IMR-90 (cell line): ENCODE measurements around the gene TFAP2E. TPM values are rescaled to one million over a fixed set of nuclear protein-coding genes. Genes with fewer than 3 reads are reported as not detected.

Experiments
- ATAC-seq: fragments of 200-7000 bp; cut with Tn5 transposase; 2 replicates; pipeline ENCODE4 v1.9.1; 2020; ENCODE audit warnings: low read depth, mild to moderate bottlenecking, moderate library complexity
- BruUV-seq: library from RNA; stranded (reverse); fragments of 400-500 nt; replicated peaks from 2 replicates; lab custom pipeline; 2021; lab: Mats Ljungman, UMichigan
- CTCF ChIA-PET: fragments of 300-600 bp; formaldehyde crosslinking; extraction: SDS; loops from one replicate; lab custom pipeline; 2021; ENCODE audit warnings: antibody characterized with exemption; lab: Yijun Ruan, JAX
- POLR2A ChIA-PET: fragments of 300-600 bp; sonication (Branson Sonifier 250); formaldehyde crosslinking; loops from one replicate; lab custom pipeline; 2022; ENCODE audit warnings: antibody characterized with exemption; ENCODE audit not compliant: unreplicated experiment; lab: Charles Lee
- DNase-seq: peaks from one replicate; pipeline ENCODE4 v3.0.0; 2013
- H2AFZ ChIP-seq: replicated peaks from 2 replicates; pipeline ENCODE3; 2013; ENCODE audit warnings: low read length, mild to moderate bottlenecking; ENCODE audit not compliant: poor library complexity
- H2AK5ac ChIP-seq: 2 replicates; pipeline ENCODE4 v1.6.1; 2013; ENCODE audit warnings: low read depth, low read length, inconsistent platforms
- H2AK9ac ChIP-seq: replicated peaks from 2 replicates; pipeline ENCODE3; 2013; ENCODE audit warnings: mild to moderate bottlenecking, low read depth, low read length, moderate library complexity; ENCODE audit not compliant: poor library complexity
- H2BK120ac ChIP-seq: 2 replicates; pipeline ENCODE4 v1.6.1; 2013; ENCODE audit warnings: low read depth, low read length, inconsistent platforms
- H2BK15ac ChIP-seq: 3 replicates; pipeline ENCODE4 v1.6.1; 2013; ENCODE audit warnings: low read depth, low read length, inconsistent platforms
- H2BK20ac ChIP-seq: 2 replicates; pipeline ENCODE4 v1.6.1; 2013; ENCODE audit warnings: low read depth, mild to moderate bottlenecking, inconsistent platforms, low read length, moderate library complexity
- H2BK5ac ChIP-seq: 2 replicates; pipeline ENCODE4 v1.6.1; 2013; ENCODE audit warnings: mild to moderate bottlenecking, low read depth, low read length, inconsistent platforms; ENCODE audit not compliant: poor library complexity, severe bottlenecking
- H3K14ac ChIP-seq: replicated peaks from 2 replicates; pipeline ENCODE4 v1.6.1; 2013; ENCODE audit warnings: low read depth, low read length, inconsistent platforms
- H3K18ac ChIP-seq: 2 replicates; pipeline ENCODE4 v1.6.1; 2013; ENCODE audit warnings: low read depth, low read length, control low read depth
- H3K23ac ChIP-seq: 2 replicates; pipeline ENCODE4 v1.6.1; 2013; ENCODE audit warnings: low read depth, low read length, inconsistent platforms
- H3K27ac ChIP-seq: 2 replicates; pipeline ENCODE4 v1.5.1; 2013; ENCODE audit warnings: mild to moderate bottlenecking, control low read depth, low read length; ENCODE audit not compliant: insufficient read depth
- H3K27me3 ChIP-seq: 2 replicates; pipeline ENCODE4 v1.6.1; 2013; ENCODE audit warnings: low read length; ENCODE audit not compliant: control insufficient read depth, insufficient read depth
- H3K36me3 ChIP-seq: 2 replicates; pipeline ENCODE4 v1.6.1; 2013; ENCODE audit warnings: low read length, mixed read lengths; ENCODE audit not compliant: control insufficient read depth, insufficient read depth
- H3K4ac ChIP-seq: 2 replicates; pipeline ENCODE4 v1.6.1; 2013; ENCODE audit warnings: low read depth, low read length, inconsistent platforms
- H3K4me1 ChIP-seq: 2 replicates; pipeline ENCODE4 v1.6.1; 2013; ENCODE audit warnings: low read length, mixed read lengths; ENCODE audit not compliant: control insufficient read depth, insufficient read depth
- H3K4me2 ChIP-seq: 2 replicates; pipeline ENCODE4 v1.6.1; 2013; ENCODE audit warnings: low read depth, mild to moderate bottlenecking, control low read depth, low read length, moderate library complexity
- H3K4me3 ChIP-seq: 2 replicates; pipeline ENCODE4 v1.5.1; 2013; ENCODE audit warnings: low read depth, mild to moderate bottlenecking, control low read depth, low read length, moderate library complexity; ENCODE audit not compliant: insufficient read depth
- H3K56ac ChIP-seq: 2 replicates; pipeline ENCODE4 v1.6.1; 2013; ENCODE audit warnings: low read length, inconsistent platforms; ENCODE audit not compliant: insufficient read depth; ENCODE audit errors: extremely low read depth
- H3K79me1 ChIP-seq, 2 experiments: 2 replicates each; pipeline ENCODE4 v1.6.1; 2013; ENCODE audit warnings: low read length in 2 of 2, inconsistent platforms in 1 of 2, low read depth in 1 of 2
- H3K9ac ChIP-seq: 2 replicates; pipeline ENCODE4 v1.6.1; 2013; ENCODE audit warnings: low read depth, low read length, control low read depth
- H3K9me1 ChIP-seq: 2 replicates; pipeline ENCODE4 v1.6.1; 2013; ENCODE audit warnings: low read length, inconsistent platforms; ENCODE audit not compliant: insufficient read depth
- H3K9me3 ChIP-seq: 2 replicates; pipeline ENCODE4 v1.6.1; 2013; ENCODE audit warnings: low read length; ENCODE audit not compliant: control insufficient read depth, insufficient read depth
- H4K20me1 ChIP-seq: 2 replicates; pipeline ENCODE4 v1.6.1; 2013; ENCODE audit warnings: low read length, inconsistent platforms; ENCODE audit not compliant: insufficient read depth
- H4K5ac ChIP-seq: 2 replicates; pipeline ENCODE4 v1.6.1; 2013; ENCODE audit warnings: mild to moderate bottlenecking, low read depth, low read length, control low read depth
- H4K8ac ChIP-seq, 2 experiments: 2 replicates each; pipeline ENCODE4 v1.6.1; 2013; ENCODE audit warnings: low read depth in 2 of 2, low read length in 2 of 2, control low read depth in 1 of 2, inconsistent platforms in 1 of 2
- H4K91ac ChIP-seq: 2 replicates; pipeline ENCODE4 v1.6.1; 2013; ENCODE audit warnings: low read depth, low read length, inconsistent platforms; ENCODE audit not compliant: insufficient read depth
- MAFK ChIP-seq: IDR thresholded peaks from 2 replicates; pipeline ENCODE4 v1.6.1; 2012; ENCODE audit warnings: low read depth, low read length, improper control_type of control experiment
- MXI1 ChIP-seq: IDR thresholded peaks from 2 replicates; pipeline ENCODE4 v1.6.1; 2012; ENCODE audit warnings: low read depth, mild to moderate bottlenecking, low read length, moderate library complexity, borderline replicate concordance
- NFE2L2 ChIP-seq: fragments of 150-350 bp; IDR thresholded peaks from 2 replicates; pipeline ENCODE4 v1.6.1; 2016; ENCODE audit warnings: low read depth, mild to moderate bottlenecking, low read length
- POLR2A ChIP-seq: IDR thresholded peaks from 2 replicates; pipeline ENCODE4 v1.6.1; 2012; ENCODE audit warnings: mild to moderate bottlenecking, low read depth, low read length
- RCOR1 ChIP-seq: IDR thresholded peaks from 2 replicates; pipeline ENCODE4 v1.6.1; 2012; ENCODE audit warnings: mild to moderate bottlenecking, low read length, improper control_type of control experiment; ENCODE audit not compliant: insufficient replicate concordance
- RFX5 ChIP-seq: IDR thresholded peaks from 2 replicates; pipeline ENCODE4 v1.8.0; 2012; ENCODE audit warnings: low read depth, mild to moderate bottlenecking, low read length, moderate library complexity
- SMC3 ChIP-seq: fragments of 150-350 bp; IDR thresholded peaks from 2 replicates; pipeline ENCODE4 v1.6.1; 2016; ENCODE audit warnings: low read depth, mild to moderate bottlenecking, antibody characterized with exemption, low read length, moderate library complexity
- WGBS, 2 experiments: methylation state at CpG; one replicate each; pipeline versions ENCODE4 v1.1.5 to v1.1.7; 2013; ENCODE audit warnings: missing lambda C conversion rate in 2 of 2; ENCODE audit not compliant: insufficient read length in 1 of 2; ENCODE audit errors: extremely low coverage in 2 of 2; 5-methylcytosine and 5-hydroxymethylcytosine counted together
- dilution Hi-C: fragments of 300-500 bp; cut with HindIII; formaldehyde crosslinking; loops from one replicate; pipeline ENCODE4 v1.14.3; 2018; ENCODE audit warnings: low sequenced_read_pairs; ENCODE audit not compliant: unreplicated experiment
- in situ Hi-C: fragments of 300-500 bp; cut with MboI; formaldehyde crosslinking; loops from 3 replicates; pipeline ENCODE4 v1.14.3; 2019; ENCODE audit warnings: low sequenced_read_pairs, inconsistent platforms, mixed read lengths
- intact Hi-C: fragments of 100-400 bp; cut with micrococcal nuclease; formaldehyde crosslinking; loops from 2 replicates; pipeline ENCODE4 v1.10.0; 2022
- polyA plus RNA-seq, 3 experiments: library from polyadenylated mRNA; depleted of rRNA; stranded (reverse); fragments of >200 nt; gene quantifications; 2 replicates each; pipeline ENCODE4 v1.2.3, GENCODE V29; 2012; ENCODE audit warnings: low replicate concordance in 1 of 3
- total RNA-seq: library from RNA; depleted of rRNA; stranded (reverse); fragments of >200 nt; gene quantifications from 2 replicates; pipeline ENCODE4 v1.2.3, GENCODE V29; 2012
- TF ChIP-seq, protein P1 (sequence below): fragments of 150-350 bp; IDR thresholded peaks from 2 replicates; pipeline ENCODE4 v1.6.1; 2016; ENCODE audit warnings: low read depth, mild to moderate bottlenecking, low read length, moderate library complexity, borderline replicate concordance
- TF ChIP-seq, protein P2 (sequence below): fragments of 150-350 bp; IDR thresholded peaks from 2 replicates; pipeline ENCODE4 v1.6.1; 2017; ENCODE audit warnings: mild to moderate bottlenecking, antibody characterized with exemption, low read length, low read depth

TFAP2E gene
- total and polyA plus RNA-seq, 2 of the 4 experiments (the other 2 are of a cell fraction): under 0.01 to 0.19 TPM

DNA sequence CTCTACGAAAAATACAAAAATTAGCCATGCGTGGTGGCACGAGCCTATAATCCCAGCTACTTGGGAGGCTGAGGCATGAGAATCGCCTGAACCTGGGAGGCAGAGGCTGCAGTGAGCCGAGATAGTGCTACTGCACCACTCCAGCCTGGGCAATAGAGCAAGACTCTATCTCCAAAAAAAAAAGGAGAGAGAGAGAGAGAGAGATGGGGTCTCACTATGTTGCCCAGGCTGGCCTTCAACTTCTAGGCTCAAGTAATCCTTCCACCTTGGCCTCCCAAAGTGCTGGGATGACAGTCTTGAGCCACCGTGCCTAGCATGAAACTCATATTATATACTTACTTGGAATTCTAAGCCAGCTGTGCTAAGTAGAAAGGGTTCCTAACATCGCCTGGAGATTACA, 38.5 kb downstream of the TFAP2E start:
- Histone ChIP-seq H4K5ac (no peak overlapping the region), H3K4ac (no peak overlapping the region), H2BK15ac (no peak overlapping the region), H3K9me1 (peaks cover 8% of the 10 kb centered on the region), H3K56ac (no peak overlapping the region), H3K27me3 (no peaks in the 10 kb centered on the region), H2AFZ (no peak overlapping the region), H3K9me3 (no peaks in the 10 kb centered on the region), H3K4me1 (no peaks in the 10 kb centered on the region), H3K79me1 (peaks cover 41 to 47% of the 10 kb centered on the region in 2 experiments), H3K4me3 (no peak overlapping the region), H2AK9ac (no peak overlapping the region), H2AK5ac (no peak overlapping the region), H4K8ac (no peak overlapping the region), H3K36me3 (peaks cover 21% of the 10 kb centered on the region), H2BK120ac (no peak overlapping the region), H2BK5ac (no peak overlapping the region), H4K20me1 (peaks cover 10% of the 10 kb centered on the region; the same call in 1 of the 2 replicates), H3K9ac (no peak overlapping the region), H2BK20ac (no peak overlapping the region), H3K27ac (no peak overlapping the region), H3K23ac (no peak overlapping the region), H3K18ac (no peak overlapping the region), H4K91ac (no peak overlapping the region), H3K14ac (no peak overlapping the region), H3K4me2 (no peak overlapping the region)
- WGBS, 2 experiments: 96% methylated on average over 3 of the region's 7 CpGs; no CpG with 5 or more reads in 1 of the 2 experiments
- in situ Hi-C loops (no loop called here), dilution Hi-C loops (no loop called here), intact Hi-C loops (no loop called here)
- ChIA-PET POLR2A (no interaction called here), CTCF (no interaction called here)
- BruUV-seq: no TSS peak
- DNase-seq: no peak
- TF ChIP-seq NFE2L2 (no peak), RCOR1 (no peak), RFX5 (no peak), POLR2A (no peak), SMC3 (no peak), MAFK (no peak), MXI1 (no peak)
- TF ChIP-seq, protein P1, sequence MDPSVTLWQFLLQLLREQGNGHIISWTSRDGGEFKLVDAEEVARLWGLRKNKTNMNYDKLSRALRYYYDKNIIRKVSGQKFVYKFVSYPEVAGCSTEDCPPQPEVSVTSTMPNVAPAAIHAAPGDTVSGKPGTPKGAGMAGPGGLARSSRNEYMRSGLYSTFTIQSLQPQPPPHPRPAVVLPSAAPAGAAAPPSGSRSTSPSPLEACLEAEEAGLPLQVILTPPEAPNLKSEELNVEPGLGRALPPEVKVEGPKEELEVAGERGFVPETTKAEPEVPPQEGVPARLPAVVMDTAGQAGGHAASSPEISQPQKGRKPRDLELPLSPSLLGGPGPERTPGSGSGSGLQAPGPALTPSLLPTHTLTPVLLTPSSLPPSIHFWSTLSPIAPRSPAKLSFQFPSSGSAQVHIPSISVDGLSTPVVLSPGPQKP: no peak
- TF ChIP-seq, protein P2, sequence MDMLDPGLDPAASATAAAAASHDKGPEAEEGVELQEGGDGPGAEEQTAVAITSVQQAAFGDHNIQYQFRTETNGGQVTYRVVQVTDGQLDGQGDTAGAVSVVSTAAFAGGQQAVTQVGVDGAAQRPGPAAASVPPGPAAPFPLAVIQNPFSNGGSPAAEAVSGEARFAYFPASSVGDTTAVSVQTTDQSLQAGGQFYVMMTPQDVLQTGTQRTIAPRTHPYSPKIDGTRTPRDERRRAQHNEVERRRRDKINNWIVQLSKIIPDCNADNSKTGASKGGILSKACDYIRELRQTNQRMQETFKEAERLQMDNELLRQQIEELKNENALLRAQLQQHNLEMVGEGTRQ: no peak
- no peak for ATAC-seq
